AG08395 (cell line): Measurements from ENCODE around the gene DNAH17.
A peak's percentile ranks its signal among the peaks of the same experiment; 100 is the strongest.

ENCODE experiments used
- DNase-seq: peaks from one replicate; pipeline ENCODE4 v3.0.0; 2012; ENCODE audit warnings: mixed read lengths, low spot score

Gene DNAH17, protein sequence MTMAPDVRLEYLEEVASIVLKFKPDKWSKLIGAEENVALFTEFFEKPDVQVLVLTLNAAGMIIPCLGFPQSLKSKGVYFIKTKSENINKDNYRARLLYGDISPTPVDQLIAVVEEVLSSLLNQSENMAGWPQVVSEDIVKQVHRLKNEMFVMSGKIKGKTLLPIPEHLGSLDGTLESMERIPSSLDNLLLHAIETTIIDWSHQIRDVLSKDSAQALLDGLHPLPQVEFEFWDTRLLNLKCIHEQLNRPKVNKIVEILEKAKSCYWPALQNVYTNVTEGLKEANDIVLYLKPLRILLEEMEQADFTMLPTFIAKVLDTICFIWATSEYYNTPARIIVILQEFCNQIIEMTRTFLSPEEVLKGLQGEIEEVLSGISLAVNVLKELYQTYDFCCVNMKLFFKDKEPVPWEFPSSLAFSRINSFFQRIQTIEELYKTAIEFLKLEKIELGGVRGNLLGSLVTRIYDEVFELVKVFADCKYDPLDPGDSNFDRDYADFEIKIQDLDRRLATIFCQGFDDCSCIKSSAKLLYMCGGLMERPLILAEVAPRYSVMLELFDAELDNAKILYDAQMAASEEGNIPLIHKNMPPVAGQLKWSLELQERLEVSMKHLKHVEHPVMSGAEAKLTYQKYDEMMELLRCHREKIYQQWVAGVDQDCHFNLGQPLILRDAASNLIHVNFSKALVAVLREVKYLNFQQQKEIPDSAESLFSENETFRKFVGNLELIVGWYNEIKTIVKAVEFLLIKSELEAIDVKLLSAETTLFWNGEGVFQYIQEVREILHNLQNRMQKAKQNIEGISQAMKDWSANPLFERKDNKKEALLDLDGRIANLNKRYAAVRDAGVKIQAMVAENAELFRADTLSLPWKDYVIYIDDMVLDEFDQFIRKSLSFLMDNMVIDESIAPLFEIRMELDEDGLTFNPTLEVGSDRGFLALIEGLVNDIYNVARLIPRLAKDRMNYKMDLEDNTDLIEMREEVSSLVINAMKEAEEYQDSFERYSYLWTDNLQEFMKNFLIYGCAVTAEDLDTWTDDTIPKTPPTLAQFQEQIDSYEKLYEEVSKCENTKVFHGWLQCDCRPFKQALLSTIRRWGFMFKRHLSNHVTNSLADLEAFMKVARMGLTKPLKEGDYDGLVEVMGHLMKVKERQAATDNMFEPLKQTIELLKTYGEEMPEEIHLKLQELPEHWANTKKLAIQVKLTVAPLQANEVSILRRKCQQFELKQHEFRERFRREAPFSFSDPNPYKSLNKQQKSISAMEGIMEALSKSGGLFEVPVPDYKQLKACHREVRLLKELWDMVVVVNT (N-terminal part only)

DNA sequence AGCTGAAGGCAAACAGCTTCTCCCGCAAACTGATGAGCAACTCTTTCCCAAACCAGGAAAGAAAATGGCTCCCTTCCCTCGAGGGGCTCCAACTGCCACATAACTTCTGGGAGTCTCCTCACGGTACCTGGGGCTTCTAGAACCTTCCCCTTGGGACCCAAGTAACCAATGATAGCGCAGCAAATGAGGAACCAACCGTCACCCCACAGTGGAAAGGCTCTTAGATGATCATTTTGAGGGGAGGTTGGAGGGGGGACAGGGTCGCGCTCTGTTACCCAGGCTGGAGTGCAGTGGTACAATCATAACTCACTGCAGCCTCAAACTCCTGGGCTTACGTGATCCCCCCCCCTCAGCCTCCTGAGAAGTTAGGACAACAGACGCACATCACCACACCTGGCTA lies at the start of gene DNAH17:
DNAH17 (minus strand) TSS at position 101 of the 400 bp plus-strand sequence. CDS start 2,339 bp downstream, outside the sequence.
- DNase-seq = no peak

DNA sequence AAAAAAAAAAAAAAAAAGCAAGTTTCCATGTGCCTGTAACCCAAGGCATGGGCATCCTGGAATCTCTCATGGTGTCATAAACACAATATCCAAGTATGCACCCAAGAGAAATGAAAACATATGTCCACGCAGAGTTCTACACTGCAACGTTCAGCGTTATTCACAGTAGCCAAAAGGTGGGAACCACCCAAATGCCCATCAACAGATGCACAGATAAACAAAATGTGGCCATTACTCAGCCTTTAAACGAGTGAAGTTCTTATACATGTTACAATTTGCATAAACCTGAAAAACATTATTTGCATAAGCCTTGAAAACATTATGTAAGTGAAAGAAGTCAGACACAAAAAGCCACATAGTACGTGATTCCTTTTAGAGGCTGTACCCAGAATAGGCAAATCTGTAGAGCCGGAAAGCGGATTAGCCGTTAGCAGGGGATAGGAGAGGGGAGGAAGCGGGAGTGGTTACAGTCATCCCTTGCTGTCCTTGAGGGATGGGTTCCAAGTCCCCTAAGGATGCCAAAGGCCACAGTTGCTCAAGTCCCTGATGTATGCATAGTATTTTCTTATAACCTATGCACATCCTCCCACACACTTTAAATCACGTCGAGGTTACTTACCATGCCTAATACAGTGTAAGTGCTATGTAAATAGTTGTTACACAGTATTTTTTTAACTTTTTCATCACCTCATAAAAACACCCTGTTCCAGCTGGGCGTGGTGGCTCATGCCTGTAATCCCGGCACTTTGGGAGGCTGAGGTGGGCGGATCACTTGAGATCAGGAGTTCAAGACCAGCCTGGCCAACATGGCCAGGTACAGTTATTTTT lies 47.3 kb upstream of the DNAH17 start:
- no peak for DNase-seq

DNA sequence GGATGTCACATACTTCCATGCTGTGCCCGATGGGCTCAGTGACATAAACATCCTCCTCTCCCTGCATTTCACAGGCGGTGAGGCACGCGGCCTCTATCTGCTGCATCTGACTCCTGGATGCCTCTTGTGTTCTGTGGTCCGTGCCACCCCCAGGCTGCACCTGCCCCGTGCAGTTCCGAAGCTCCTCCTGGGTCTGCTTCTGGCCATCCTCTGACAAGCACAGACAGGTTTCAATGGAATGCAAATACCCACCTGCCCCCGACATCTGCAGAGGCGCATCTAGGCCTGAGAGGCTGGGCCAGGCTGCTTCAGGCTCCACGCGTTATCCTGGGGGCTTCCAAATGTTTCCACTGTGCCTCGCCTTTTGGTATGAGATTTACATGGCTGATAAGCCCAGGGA lies 46.3 kb upstream of the DNAH17 start:
- no peak for DNase-seq

DNA sequence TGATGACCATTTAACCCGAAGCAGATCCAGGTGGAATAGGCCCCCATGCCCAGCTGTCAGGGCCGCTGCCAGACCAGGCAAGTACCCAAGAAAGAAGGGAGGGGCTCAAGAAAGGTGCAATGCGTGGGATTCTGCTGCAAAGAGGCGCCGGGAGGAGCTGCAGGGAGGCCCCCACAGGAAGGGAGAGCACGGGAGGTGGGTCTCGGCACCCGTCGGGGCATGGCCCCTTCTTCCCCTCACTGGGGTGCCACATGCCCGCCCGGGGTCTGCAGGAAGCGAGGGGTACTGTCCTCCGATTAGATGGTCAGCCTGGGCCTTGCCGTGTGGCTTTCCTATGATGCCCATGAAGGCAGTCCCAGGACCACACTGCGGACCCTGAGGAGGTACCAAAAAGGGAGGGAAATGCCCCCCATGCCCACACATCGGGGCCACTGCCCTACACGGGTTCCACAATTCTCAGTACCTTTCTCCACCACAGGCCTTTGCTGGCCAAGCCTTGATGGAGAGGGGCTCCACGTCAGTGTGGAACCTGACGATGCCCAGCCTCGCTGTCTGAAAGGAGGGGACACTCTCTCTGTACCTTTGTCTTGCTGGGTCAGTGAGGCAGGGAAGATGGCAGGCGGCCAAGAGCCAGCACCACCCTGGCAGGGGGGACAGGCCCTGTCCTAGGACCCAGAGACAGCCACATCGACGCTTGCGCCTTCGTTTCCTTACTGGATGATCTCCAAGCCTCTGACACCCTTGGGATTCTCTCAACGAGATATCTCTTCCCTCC lies 45.5 kb upstream of the DNAH17 start:
- DNase-seq = no peak

DNA sequence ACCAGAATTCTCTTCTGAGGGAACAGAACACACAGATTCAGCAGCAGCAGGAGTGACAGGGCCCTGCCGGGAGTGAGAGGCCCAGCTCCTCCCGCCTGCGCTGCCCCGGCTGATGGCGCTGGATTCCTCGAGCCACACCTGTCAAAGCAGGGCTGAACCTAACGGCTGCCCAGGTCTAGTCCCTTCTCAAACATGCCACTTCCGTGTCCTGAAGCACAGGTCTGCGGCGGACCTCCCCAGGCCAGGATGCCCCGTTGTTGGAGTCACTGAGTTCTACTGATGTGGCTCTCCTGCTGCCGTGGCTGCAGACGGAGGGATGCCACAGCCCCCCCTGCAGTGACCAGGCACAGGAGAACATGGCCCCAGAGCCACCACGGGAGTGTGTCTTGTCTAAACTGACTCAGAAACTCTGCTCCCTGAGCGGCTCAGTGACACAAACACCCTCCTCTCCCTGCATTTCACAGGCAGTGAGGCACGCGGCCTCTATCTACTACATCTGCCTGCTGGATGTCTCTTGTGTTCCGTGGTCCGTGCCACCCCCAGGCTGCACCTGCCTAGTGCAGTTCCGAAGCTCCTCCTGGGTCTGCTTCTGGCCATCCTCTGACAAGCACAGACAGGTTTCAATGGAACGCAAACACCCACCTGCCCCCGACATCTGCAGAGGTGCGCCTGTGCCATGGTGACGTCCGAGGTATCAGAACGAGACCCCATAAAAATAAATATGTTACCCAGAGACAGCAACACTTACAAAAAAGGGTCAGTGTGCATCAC lies 44.7 kb upstream of the DNAH17 start:
- DNase-seq = no peak

DNA sequence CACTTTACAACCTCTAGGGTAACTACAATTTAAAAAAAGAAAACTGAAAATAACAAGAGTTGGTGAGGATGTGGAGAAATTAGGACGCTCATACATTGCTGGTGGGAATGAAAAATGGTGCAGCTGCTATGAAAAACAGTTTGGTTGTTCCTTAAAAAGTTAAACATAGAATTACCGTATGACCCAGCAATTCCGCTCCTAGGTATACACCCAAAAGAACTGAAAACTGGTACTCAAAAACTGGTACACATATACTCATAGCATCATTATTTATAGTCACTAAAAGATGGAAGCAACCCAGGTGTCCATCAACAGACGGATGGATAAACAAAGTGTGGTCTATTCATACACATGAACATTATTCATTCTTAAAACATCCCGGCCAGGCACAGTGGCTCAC lies 42.9 kb upstream of the DNAH17 start:
- DNase-seq = no peak

DNA sequence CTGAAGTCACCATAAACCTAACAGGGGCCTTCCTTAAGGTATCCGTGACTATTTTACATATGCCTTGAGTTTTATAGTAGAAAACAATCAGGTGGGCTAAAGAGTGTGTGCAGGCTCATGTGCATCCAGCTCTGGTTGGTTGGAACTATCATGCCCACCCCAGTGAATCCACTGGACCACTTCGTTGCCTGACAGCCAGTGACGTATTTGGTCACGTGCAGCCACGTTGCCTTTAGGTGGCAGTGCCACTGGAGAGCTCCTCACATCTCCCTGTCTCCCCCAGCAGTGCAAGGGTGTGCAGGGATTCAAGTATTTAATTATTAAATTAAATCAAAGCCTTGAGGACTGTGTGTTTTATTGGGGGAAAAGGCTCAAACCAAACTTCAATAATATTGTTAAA lies 42.1 kb upstream of the DNAH17 start:
- no peak for DNase-seq

DNA sequence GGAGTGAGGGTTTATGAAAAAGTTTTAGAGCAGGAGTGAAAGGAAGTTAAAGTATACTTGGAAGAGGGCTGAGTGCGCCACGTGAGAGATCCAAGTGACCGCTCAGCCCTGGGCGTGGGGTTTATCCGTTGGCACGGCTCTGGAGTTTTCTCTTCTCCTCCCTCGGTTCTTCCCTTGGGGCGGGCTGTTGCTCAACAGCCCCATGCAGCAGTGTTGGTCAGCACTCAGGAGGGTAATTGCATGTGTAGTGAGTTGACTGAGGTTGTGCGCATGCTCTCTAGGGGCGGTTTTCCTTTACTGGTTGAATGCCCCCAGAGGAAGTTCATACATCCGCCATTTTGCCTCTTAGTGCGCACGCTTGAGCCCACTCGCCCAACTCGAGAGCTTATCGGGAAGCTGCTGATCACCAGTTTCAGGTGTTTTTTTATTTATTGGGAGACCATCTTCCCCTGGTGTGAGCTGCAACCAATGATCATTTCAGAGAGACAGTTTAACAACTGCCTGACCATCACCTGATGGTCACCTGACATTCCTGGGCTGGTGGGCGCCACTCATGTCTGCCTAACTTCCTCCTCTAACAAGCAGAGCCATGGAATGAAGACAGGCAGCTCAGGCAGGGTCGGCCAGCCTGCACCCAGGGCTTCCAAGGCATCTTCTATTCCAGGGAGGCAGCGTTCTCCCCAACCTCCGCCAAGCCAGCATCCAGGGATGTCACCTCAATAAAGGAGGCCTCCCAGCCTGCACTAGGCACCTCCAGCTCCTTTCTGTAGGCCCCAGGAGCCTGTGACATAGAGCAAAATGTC lies 41.3 kb upstream of the DNAH17 start:
- DNase-seq = no peak

DNA sequence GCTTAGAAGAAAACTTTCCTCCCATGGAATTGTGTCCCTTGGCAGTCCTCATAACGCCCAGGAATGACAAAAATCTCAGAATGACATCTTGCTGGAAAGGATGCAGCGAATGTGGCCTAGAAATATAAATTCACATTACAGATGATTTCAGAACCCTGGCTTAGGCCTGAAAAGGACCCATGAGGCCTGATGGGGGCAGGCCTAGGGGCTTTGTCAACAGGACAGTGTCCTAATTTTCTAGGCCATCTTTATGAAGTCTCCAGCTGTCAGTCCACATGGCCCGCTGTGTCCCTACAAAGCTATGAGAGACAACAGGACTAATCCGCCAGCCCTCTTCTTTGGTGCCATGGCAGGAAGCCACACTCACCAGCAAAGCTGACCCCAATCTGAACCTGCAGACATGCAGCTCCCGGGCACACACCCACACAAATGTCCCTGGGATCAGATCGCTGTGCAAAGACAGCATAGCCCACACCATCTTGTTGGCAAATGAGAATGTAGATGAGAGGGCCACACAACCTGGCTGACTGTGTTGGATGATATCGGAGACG lies 40.4 kb upstream of the DNAH17 start:
- DNase-seq = peak; percentile 47

DNA sequence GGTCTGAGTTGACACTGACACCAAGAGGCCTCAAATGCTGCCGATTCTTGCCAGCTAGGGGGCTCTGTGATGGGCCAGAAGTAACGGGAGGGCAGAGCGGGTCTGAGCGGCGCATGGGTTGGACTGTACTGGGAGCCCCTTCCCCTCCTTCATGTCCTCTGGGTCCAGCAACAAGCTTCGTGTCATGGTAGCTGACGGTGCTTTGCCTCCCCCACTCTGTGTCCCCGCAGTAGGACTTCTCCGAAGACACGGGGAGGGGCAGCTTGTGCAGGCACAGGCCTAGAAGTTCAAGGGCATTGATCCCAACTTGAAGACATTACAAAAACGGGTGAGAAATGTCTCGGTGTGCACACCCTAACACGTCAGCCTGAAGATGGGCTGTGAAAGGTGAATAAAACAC lies 39.8 kb upstream of the DNAH17 start:
- no peak for DNase-seq

DNA sequence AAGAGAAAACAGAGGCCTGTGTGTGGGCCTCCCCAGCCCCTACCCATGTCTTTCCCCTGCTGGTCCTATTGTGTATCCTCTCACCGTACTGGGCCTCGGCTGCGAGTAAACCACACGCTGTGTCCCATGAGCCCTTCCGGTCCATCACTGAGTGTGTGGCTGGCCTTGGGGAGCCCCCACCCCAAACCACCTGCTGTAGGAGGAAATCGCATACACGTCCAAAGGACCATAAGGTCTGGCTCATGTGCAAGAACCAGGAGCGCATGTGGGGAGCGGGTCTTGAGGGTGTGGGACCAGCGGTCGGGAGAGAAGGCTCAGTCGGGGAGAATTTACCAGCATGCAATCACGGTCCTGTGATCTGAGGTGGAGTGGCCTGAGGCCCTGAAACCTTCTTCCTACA lies 38.4 kb upstream of the DNAH17 start:
- DNase-seq = no peak

DNA sequence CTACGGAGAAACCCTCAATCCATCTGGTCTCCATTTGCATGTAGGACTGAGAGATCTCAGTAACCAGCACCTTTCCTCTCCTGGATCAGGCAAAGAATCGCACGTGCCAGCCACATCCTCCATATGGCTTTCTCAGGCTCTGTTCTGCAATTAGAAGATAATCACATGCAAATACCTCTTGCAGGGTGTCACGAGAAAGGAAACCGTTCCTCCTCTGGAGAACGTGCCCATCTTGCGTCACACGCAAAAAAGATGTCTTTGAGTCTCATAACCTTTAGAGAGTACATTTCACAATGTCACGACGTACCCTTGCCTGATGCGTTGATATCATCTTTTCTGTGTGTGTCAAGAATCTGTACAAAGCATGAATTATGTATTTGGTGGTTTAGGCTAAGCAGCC lies 36.2 kb upstream of the DNAH17 start:
- DNase-seq = no peak

DNA sequence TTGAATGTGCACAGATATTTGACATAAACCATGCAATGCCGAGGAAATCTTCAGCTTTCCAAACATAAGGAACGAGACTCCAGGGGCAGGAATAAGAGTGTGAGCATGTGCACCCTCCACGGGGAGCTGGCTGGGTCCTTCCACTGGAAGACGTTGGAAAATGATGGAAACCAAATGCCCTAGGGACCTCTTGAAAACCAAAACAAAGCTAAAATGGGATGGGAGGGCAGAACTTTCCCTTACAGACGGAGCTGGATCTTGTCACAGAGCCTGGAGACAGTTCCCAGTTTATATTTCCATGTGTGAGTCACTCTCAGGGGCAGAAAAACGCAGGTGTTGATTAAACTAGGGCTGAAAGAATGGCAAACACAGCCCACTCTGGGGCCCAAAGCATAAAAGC lies 34.4 kb upstream of the DNAH17 start:
- DNase-seq = peak; percentile 35

DNA sequence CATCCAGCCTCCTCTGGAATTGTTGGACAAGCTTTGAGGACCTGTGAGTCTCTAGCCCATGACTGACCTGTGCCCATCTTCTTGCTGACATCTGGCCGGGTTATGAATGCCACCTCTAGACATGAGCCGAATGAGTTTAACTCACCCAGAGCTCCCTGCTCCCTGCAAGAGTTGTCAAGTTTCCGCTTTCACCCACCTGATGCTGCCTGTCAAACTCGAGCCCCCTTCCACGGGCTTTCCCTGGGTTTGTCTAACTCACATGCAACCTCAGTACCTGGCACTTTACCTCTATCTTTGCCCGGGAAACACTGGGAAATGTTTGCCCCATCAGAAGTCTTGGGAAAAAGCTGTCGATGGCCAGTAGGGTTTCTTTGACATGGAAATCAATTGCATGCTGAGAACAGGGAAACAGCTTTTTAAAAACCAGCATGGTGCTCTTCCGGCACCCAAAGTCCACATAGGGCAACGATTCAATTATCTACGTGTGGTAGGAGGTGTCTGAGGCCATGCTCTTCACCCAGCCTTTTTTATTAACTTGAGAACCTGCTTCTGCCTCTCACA lies 33.8 kb upstream of the DNAH17 start:
- no peak for DNase-seq

DNA sequence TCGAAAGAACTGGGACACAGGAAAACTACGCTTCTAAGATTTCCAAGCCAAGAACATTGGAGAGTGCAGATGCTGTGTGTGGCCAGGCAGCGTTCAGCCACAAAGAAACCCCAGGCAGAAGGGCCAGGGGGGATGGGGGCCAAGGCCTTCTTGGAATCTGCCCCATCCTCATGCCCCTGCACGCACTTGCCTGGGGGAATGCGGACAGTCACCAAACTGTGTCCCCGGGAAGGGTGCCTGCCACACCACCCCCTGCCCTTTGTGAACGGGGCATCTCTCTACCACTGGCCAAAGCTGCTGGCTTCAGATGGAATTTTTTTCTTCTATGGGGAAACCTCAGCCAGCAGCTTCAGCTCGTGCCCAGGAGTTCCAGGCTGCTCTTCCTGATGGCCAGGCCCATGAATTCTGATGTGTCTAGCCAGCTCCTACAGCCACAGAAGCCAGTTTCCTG lies 32.0 kb upstream of the DNAH17 start:
- no peak for DNase-seq

DNA sequence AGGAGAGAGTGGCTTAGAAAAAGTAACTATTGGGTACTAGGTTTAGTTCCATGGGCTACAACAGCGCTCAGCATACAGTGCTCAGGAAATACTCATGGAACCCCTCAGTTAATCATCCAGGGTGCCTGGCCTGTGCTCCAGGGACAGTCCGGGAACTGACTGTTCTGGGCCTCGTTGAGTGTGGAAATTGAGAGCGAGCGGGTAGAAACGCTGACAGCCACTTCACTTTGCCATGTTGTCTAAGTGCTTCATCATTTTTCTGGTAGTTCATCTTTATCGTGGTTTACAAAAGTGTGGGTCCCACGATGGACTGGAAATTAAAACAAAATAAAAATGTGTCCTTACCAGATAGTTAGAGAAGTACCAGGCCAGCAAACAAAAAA lies 31.6 kb upstream of the DNAH17 start:
- no peak for DNase-seq

DNA sequence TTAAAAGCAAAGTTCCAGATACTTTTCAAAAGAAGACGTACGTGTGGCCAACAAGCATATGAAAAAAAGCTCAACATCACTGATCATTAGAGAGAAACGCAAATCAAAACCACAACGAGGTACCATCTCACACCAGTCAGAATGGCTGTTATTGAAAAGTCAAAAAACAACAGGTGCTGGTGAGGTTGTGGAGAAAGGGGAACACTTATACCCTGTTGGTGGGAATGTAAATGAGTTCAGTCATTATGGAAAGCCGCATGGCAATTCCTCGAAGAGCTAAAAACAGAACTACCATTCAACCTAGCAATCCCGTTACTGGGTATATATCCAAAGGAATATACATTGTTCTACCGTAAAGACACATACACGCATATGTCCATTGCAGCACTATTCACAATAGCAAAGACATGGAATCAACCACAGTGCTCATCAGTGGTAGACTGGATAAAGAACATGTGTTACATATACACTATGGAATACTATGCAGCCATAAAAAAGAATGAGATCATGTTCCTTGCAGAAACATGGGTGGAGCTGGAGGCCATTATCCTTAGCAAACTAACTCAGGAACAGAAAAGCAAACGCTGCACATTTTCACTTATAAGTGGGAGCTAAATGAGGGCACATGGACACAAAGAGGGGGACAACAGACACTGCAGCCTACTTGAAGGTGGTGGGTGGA lies 31.1 kb upstream of the DNAH17 start:
- DNase-seq = no peak

DNA sequence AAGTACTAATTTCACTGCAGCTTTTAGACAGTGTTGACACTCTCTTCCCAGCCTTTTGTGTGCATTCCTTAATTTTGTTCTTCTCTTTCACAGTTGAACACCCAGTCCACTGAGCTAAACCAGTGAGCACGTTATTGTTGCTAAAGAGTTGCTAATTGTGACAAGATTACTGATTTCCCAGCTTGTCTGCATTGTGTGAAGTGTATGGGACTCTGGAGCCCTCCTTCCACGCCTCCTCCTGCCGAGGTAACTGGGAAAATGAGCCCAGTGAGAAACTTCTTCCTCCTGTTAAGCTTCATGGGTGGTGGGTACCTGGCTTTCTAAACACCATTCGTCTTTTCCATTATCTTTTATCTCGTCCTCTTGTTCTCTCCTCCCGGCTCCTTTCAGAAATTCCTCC lies 29.8 kb upstream of the DNAH17 start:
- no peak for DNase-seq
